K562 (cell line): ENCODE results near the gene KNSTRN. TPM values are rescaled to one million over a fixed set of nuclear protein-coding genes. Genes with fewer than 3 reads are reported as not detected.
A peak's percentile ranks its signal among the peaks of the same experiment; 100 is the strongest.

ENCODE experiments used
- AFF1 ChIP-seq, 2 experiments: fragments of 450-650 bp; IDR thresholded peaks; 2 replicates each; pipeline ENCODE4 v1.6.1; 2018; ENCODE audit warnings: mild to moderate bottlenecking in 2 of 2, low read depth in 1 of 2; ENCODE audit not compliant: partially characterized antibody in 2 of 2
- ATF3 ChIP-seq, 2 experiments: fragments of 450-650 bp in 1 of 2; sonication (generic) in 1 of 2; formaldehyde crosslinking in 1 of 2; IDR thresholded peaks in 1 of 2; conservative IDR thresholded peaks in 1 of 2; 2 replicates each; pipeline versions ENCODE4 v1.6.1 to v1.8.1; 2016 to 2023; ENCODE audit warnings: mild to moderate bottlenecking in 2 of 2, moderate library complexity in 2 of 2, inconsistent platforms in 1 of 2, missing genetic modification reagents in 1 of 2
- CCNT2 ChIP-seq: IDR thresholded peaks from 2 replicates; pipeline ENCODE4 v1.6.1; 2011; ENCODE audit warnings: borderline replicate concordance, low read depth, mild to moderate bottlenecking, moderate library complexity, mixed read lengths, low read length; ENCODE audit not compliant: insufficient read length; ENCODE audit errors: extremely low read depth
- HSF4 ChIP-seq: fragments of 250-450 bp; sonication (Bioruptor Pico); IDR thresholded peaks from 2 replicates; pipeline ENCODE4 v2.1.2; 2022; ENCODE audit warnings: mild to moderate bottlenecking, moderate library complexity, borderline replicate concordance
- JUND ChIP-seq, 2 experiments: IDR thresholded peaks; 2 replicates in 1 of 2; 3 replicates in 1 of 2; pipeline ENCODE4 v1.6.1; 2011; ENCODE audit warnings: borderline replicate concordance in 2 of 2, low read depth in 2 of 2, low read length in 2 of 2, improper control_type of control experiment in 1 of 2, missing biosample characterization in 1 of 2, missing genetic modification characterization in 1 of 2, missing genetic modification reagents in 1 of 2
- MAFG ChIP-seq: fragments of 450-650 bp; conservative IDR thresholded peaks from 2 replicates; pipeline ENCODE4 v1.6.1; 2016; ENCODE audit warnings: missing genetic modification characterization, missing compliant biosample characterization
- NFIC ChIP-seq: fragments of 450-650 bp; IDR thresholded peaks from 2 replicates; pipeline ENCODE4 v1.6.1; 2017; ENCODE audit warnings: mild to moderate bottlenecking, inconsistent platforms
- POLR2AphosphoS2 ChIP-seq: IDR thresholded peaks from 2 replicates; pipeline ENCODE4 v1.6.1; 2012; ENCODE audit warnings: low read length, improper control_type of control experiment
- STAT6 ChIP-seq: sonication (generic); formaldehyde crosslinking; IDR thresholded peaks from 2 replicates; pipeline ENCODE4 v1.8.1; 2023; ENCODE audit warnings: mild to moderate bottlenecking, missing genetic modification reagents
- TEAD1 ChIP-seq, 2 experiments: fragments of 450-650 bp in 1 of 2; sonication (generic) in 1 of 2; formaldehyde crosslinking; IDR thresholded peaks; 2 replicates each; pipeline versions ENCODE4 v1.4.0 to v1.8.0; 2020 to 2022; ENCODE audit warnings: mild to moderate bottlenecking in 2 of 2, missing genetic modification reagents in 1 of 2
- polyA plus RNA-seq, 8 experiments: library from polyadenylated mRNA; depleted of rRNA in 4 of 8; stranded (reverse) in 5 of 8; unstranded in 3 of 8; fragments of >200 nt; fragmentation: Nextera tagmentation in 2 of 8; fragmentation: Illumina TruSeq in 1 of 8; extraction: Ambion mirVana in 2 of 8; extraction: Trizol in 1 of 8; gene quantifications; 2 replicates each; pipeline versions ENCODE4 v1.2.1 to v1.2.3, GENCODE V29; 2011 to 2014; ENCODE audit warnings: inconsistent platforms in 1 of 8, missing spikeins in 1 of 8
- total RNA-seq, 7 experiments: library from RNA; depleted of rRNA in 6 of 7; stranded (reverse); fragments of >200 nt in 6 of 7; fragmentation: Illumina TruSeq in 2 of 7; extraction: Trizol in 2 of 7; gene quantifications; 2 replicates each; pipeline versions ENCODE4 v1.2.1 to v1.2.3, GENCODE V29; 2011 to 2021; ENCODE audit warnings: low replicate concordance in 1 of 7
- TF ChIP-seq, protein P1 (sequence below): sonication (generic); IDR thresholded peaks from 2 replicates; pipeline ENCODE4 v1.6.1; 2016

The KNSTRN gene
- total and polyA plus RNA-seq, 9 of the 15 experiments (the other 6 are each of a cell fraction or from before 2014, with no cell fraction given) = 48.7 to 88.2 (median 66.3) TPM

GRCh38 chr15:40367686-40368611, 14.6 kb upstream of the KNSTRN start (continued):
- TF ChIP-seq AFF1 (IDR thresholded peaks at IDR 0.05; ENCODE audit: low read depth in 1 of 2, partially characterized antibody in 2 of 2) (no peak), NFIC (0 out of 2 replicates have a peak, but pooled peaks have one; percentile 21), POLR2AphosphoS2 (no peak), ATF3 (IDR thresholded peaks at IDR 0.05) (no peak), ATF3 (CRISPR knock-in tag; conservative IDR thresholded peaks at IDR 0.05) (no peak), MAFG (tag) (no peak), JUND (IDR thresholded peaks at IDR 0.05; ENCODE audit: borderline replicate concordance, low read depth, low read length) (peak; percentile 55), JUND (tag; IDR thresholded peaks at IDR 0.05; ENCODE audit: borderline replicate concordance, low read depth, low read length) (peak; percentile 21; the same call in 1 of the 3 replicates), HSF4 (CRISPR knock-in tag) (no peak), CCNT2 (peak; percentile 31), TEAD1 (CRISPR knock-in tag; IDR thresholded peaks at IDR 0.05) (peak in 1 of 2 experiments; percentile 87; a peak in 1 of 4 replicates), STAT6 (CRISPR knock-in tag) (no peak)
- TF ChIP-seq, protein P1, sequence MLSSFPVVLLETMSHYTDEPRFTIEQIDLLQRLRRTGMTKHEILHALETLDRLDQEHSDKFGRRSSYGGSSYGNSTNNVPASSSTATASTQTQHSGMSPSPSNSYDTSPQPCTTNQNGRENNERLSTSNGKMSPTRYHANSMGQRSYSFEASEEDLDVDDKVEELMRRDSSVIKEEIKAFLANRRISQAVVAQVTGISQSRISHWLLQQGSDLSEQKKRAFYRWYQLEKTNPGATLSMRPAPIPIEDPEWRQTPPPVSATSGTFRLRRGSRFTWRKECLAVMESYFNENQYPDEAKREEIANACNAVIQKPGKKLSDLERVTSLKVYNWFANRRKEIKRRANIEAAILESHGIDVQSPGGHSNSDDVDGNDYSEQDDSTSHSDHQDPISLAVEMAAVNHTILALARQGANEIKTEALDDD = no peak
